OCI-LY1 (cell line): ENCODE results near the gene FAT2.

ENCODE experiments used
- H2AFZ ChIP-seq: fragments of 200-600 bp; sonication (generic), shearing (Covaris generic); 2 replicates; pipeline ENCODE4 v1.6.0; 2014; ENCODE audit warnings: antibody characterized with exemption, mild to moderate bottlenecking, low read length
- H3F3A ChIP-seq: fragments of 200-600 bp; sonication (generic), shearing (Covaris generic); 2 replicates; pipeline ENCODE4 v1.6.0; 2014; ENCODE audit warnings: mild to moderate bottlenecking, antibody characterized with exemption, low read length, moderate library complexity; ENCODE audit not compliant: insufficient read depth
- H3K27ac ChIP-seq: fragments of 200-600 bp; sonication (generic); 2 replicates; pipeline ENCODE4 v1.5.1; 2014; ENCODE audit warnings: low read length, mixed run types, mild to moderate bottlenecking, low read depth; ENCODE audit not compliant: poor library complexity, severe bottlenecking
- H3K27me3 ChIP-seq: fragments of 200-600 bp; sonication (generic); 2 replicates; pipeline ENCODE4 v1.6.0; 2014; ENCODE audit warnings: antibody characterized with exemption, mild to moderate bottlenecking, low read length, moderate library complexity; ENCODE audit not compliant: insufficient read depth
- H3K36me3 ChIP-seq: fragments of 200-600 bp; sonication (generic); 2 replicates; pipeline ENCODE4 v1.6.1; 2014; ENCODE audit warnings: mild to moderate bottlenecking, antibody characterized with exemption, low read length, moderate library complexity, mixed read lengths; ENCODE audit not compliant: insufficient read depth
- H3K4me1 ChIP-seq: fragments of 200-600 bp; sonication (generic); 2 replicates; pipeline ENCODE4 v1.5.1; 2014; ENCODE audit warnings: mild to moderate bottlenecking, low read length, moderate library complexity; ENCODE audit not compliant: insufficient read depth, severe bottlenecking
- H3K4me2 ChIP-seq: fragments of 200-600 bp; sonication (generic), shearing (Covaris generic); 2 replicates; pipeline ENCODE4 v1.6.1; 2014; ENCODE audit warnings: low read length
- H3K4me3 ChIP-seq: fragments of 200-600 bp; sonication (generic); 2 replicates; pipeline ENCODE4 v1.5.1; 2014; ENCODE audit warnings: low read length, low read depth, mild to moderate bottlenecking, mixed read lengths; ENCODE audit not compliant: poor library complexity, severe bottlenecking
- H3K79me2 ChIP-seq: fragments of 200-600 bp; shearing (Covaris generic); 2 replicates; pipeline ENCODE4 v1.6.1; 2016; ENCODE audit warnings: mixed run types, low read length, mixed read lengths; ENCODE audit not compliant: insufficient read depth
- H3K9ac ChIP-seq: fragments of 200-600 bp; sonication (generic), shearing (Covaris generic); 2 replicates; pipeline ENCODE4 v1.6.1; 2014; ENCODE audit warnings: mild to moderate bottlenecking, low read length, mixed read lengths
- H3K9me2 ChIP-seq: fragments of 200-600 bp; sonication (generic), shearing (Covaris generic); 2 replicates; pipeline ENCODE4 v1.6.1; 2014; ENCODE audit warnings: low read depth, mild to moderate bottlenecking, low read length, mixed read lengths
- H3K9me3 ChIP-seq: fragments of 200-600 bp; shearing (Covaris generic); 2 replicates; pipeline ENCODE4 v1.6.1; 2014; ENCODE audit warnings: low read length, mixed read lengths
- H4K20me1 ChIP-seq: fragments of 200-600 bp; sonication (generic), shearing (Covaris generic); 2 replicates; pipeline ENCODE4 v1.6.0; 2016; ENCODE audit warnings: mild to moderate bottlenecking, low read length; ENCODE audit not compliant: insufficient read depth
- CTCF ChIP-seq: fragments of 200-600 bp; sonication (generic), shearing (Covaris generic); IDR thresholded peaks from 2 replicates; pipeline ENCODE4 v1.5.1; 2017; ENCODE audit warnings: mild to moderate bottlenecking, antibody characterized with exemption, low read length, moderate library complexity, mixed read lengths
- EZH2 ChIP-seq: fragments of 200-600 bp; sonication (generic), shearing (Covaris generic); IDR thresholded peaks from 2 replicates; pipeline ENCODE4 v1.8.0; 2017; ENCODE audit warnings: borderline replicate concordance, mixed run types, mild to moderate bottlenecking, antibody characterized with exemption, low read length, moderate library complexity, mixed read lengths

Gene FAT2

GRCh38 chr5:151622367-151623088 is 31.4 kb upstream of the FAT2 start:
- no peaks in the 10 kb centered on the region for H3K4me1 ChIP-seq
- H3K79me2 ChIP-seq: no peaks in the 10 kb centered on the region
- H3K9me2 ChIP-seq: no peaks in the 10 kb centered on the region
- H4K20me1 ChIP-seq: no peaks in the 10 kb centered on the region
- H3K9me3 ChIP-seq: no peaks in the 10 kb centered on the region
- H3K9ac ChIP-seq: no peak overlapping the region
- no peak overlapping the region for H3K4me3 ChIP-seq
- no peak for TF ChIP-seq CTCF
- TF ChIP-seq EZH2: no peak
- H2AFZ ChIP-seq: no peak overlapping the region
- no peaks in the 10 kb centered on the region; the same call in 1 of the 2 replicates for H3K27me3 ChIP-seq
- no peak overlapping the region for H3K27ac ChIP-seq
- H3K4me2 ChIP-seq: no peak overlapping the region
- H3K36me3 ChIP-seq: no peaks in the 10 kb centered on the region
- no peaks in the 10 kb centered on the region for H3F3A ChIP-seq

- no peak overlapping the region for H3K4me3 ChIP-seq
- no peaks in the 10 kb centered on the region; the same call in 1 of the 2 replicates for H3K27me3 ChIP-seq
- no peaks in the 10 kb centered on the region for H4K20me1 ChIP-seq
- no peaks in the 10 kb centered on the region for H3K9me2 ChIP-seq
- H2AFZ ChIP-seq: no peak overlapping the region
- H3K9me3 ChIP-seq: no peaks in the 10 kb centered on the region
- H3F3A ChIP-seq: no peaks in the 10 kb centered on the region
- no peak for TF ChIP-seq EZH2
- no peak for TF ChIP-seq CTCF
- no peak overlapping the region for H3K4me2 ChIP-seq
- H3K27ac ChIP-seq: no peak overlapping the region
- H3K36me3 ChIP-seq: no peaks in the 10 kb centered on the region
- no peak overlapping the region for H3K9ac ChIP-seq
- no peaks in the 10 kb centered on the region for H3K4me1 ChIP-seq
- no peaks in the 10 kb centered on the region for H3K79me2 ChIP-seq
Observed at GRCh38 chr5:151620461-151620840, 29.3 kb upstream of the FAT2 start.

GRCh38 chr5:151619812-151620460 is 28.8 kb upstream of the FAT2 start:
- Histone ChIP-seq H4K20me1 (no peaks in the 10 kb centered on the region), H3K27me3 (no peaks in the 10 kb centered on the region; the same call in 1 of the 2 replicates), H3K27ac (no peak overlapping the region), H3F3A (no peaks in the 10 kb centered on the region), H3K36me3 (no peaks in the 10 kb centered on the region), H3K9ac (no peak overlapping the region), H3K4me3 (no peak overlapping the region), H3K4me1 (no peaks in the 10 kb centered on the region), H3K9me3 (no peaks in the 10 kb centered on the region), H2AFZ (no peak overlapping the region), H3K9me2 (no peaks in the 10 kb centered on the region), H3K79me2 (no peaks in the 10 kb centered on the region), H3K4me2 (no peak overlapping the region)
- TF ChIP-seq EZH2: no peak
- no peak for TF ChIP-seq CTCF
